ENCODE results near the gene UMPS.
"Not testable (repeated sequence)": the region's sequence is repeated elsewhere in the genome, so short reads cannot be mapped to it uniquely, and the experiment has no call there.

The UMPS gene

DNA sequence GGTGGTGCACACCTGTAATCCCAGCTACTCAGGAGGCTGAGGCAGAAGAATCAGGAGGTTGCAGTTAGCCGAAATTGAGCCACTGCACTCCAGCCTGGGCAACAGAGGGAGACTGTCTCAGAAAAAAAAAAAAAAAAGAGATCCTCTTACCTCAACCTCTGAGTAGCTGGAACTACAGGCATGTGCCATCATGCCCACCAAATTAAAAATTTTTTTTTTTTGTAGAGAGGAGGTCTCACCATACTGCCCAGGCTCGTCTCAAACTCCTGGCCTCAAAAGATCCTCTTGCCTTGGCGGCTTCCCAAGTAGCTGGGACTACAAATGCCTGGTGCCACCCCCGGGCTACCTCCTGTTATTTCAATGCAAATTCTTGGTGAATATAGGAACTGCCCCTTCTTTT, 1.5 kb downstream of the UMPS start:
- H3K4me3 ChIP-seq (replicated peaks; ENCODE audit: low read depth, low read length) = peak overlapping the region; percentile 100
- no peak for DNase-seq (ENCODE audit: extremely low read depth, low read depth)
- TF ChIP-seq, protein P1, sequence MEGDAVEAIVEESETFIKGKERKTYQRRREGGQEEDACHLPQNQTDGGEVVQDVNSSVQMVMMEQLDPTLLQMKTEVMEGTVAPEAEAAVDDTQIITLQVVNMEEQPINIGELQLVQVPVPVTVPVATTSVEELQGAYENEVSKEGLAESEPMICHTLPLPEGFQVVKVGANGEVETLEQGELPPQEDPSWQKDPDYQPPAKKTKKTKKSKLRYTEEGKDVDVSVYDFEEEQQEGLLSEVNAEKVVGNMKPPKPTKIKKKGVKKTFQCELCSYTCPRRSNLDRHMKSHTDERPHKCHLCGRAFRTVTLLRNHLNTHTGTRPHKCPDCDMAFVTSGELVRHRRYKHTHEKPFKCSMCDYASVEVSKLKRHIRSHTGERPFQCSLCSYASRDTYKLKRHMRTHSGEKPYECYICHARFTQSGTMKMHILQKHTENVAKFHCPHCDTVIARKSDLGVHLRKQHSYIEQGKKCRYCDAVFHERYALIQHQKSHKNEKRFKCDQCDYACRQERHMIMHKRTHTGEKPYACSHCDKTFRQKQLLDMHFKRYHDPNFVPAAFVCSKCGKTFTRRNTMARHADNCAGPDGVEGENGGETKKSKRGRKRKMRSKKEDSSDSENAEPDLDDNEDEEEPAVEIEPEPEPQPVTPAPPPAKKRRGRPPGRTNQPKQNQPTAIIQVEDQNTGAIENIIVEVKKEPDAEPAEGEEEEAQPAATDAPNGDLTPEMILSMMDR (IDR thresholded peaks at IDR 0.05; ENCODE audit: low read depth, low read length, missing control alignments) = no peak

DNA sequence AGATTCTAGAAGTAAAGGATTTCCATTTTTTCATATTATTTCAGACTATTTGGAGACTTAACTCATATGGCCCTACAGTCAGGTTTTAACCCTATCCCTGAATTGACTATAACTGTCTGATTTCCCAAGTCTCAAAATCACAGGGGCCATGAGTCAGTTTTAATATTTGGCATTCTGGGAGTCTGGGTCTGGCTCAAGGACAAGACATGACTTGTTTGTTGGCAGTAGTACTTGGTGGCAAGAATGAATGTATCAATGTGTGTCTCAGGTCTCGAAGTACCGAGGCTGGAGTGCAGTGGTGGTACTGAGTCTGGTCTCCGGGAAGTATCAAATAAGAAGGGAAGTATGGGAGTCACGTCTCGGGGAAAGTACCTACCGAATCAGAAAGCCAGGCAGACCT, 10.8 kb downstream of the UMPS start:
- H3K4me3 ChIP-seq (replicated peaks; ENCODE audit: low read depth, low read length) = no peak overlapping the region
- TF ChIP-seq, protein P1 (IDR thresholded peaks at IDR 0.05; ENCODE audit: low read depth, low read length, missing control alignments) = no peak
- DNase-seq (ENCODE audit: extremely low read depth, low read depth) = no peak

DNA sequence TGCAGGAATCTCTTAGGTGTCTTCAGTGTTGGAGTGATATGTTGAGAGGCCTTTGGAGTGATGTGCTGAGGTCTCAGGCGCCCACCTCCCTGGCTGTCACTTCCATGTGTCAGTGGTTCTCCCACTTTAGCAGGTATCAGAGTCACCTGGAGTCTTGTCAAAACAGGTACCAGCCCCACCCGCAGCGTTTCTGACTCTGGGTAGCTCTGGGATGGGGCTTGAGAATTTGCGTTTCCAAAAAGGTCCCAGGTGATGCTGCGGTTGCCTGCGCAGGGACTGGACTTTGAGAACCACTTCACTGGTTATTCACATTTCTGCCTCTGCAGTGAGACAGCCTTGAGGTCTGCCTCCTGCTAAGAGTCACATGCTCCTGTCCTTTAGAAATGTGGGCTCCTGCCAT, 15.5 kb downstream of the UMPS start:
- TF ChIP-seq, protein P1 (IDR thresholded peaks at IDR 0.05; ENCODE audit: low read depth, low read length, missing control alignments) = no peak
- no peak for DNase-seq (ENCODE audit: extremely low read depth, low read depth)
- H3K4me3 ChIP-seq (replicated peaks; ENCODE audit: low read depth, low read length) = no peak overlapping the region

DNA sequence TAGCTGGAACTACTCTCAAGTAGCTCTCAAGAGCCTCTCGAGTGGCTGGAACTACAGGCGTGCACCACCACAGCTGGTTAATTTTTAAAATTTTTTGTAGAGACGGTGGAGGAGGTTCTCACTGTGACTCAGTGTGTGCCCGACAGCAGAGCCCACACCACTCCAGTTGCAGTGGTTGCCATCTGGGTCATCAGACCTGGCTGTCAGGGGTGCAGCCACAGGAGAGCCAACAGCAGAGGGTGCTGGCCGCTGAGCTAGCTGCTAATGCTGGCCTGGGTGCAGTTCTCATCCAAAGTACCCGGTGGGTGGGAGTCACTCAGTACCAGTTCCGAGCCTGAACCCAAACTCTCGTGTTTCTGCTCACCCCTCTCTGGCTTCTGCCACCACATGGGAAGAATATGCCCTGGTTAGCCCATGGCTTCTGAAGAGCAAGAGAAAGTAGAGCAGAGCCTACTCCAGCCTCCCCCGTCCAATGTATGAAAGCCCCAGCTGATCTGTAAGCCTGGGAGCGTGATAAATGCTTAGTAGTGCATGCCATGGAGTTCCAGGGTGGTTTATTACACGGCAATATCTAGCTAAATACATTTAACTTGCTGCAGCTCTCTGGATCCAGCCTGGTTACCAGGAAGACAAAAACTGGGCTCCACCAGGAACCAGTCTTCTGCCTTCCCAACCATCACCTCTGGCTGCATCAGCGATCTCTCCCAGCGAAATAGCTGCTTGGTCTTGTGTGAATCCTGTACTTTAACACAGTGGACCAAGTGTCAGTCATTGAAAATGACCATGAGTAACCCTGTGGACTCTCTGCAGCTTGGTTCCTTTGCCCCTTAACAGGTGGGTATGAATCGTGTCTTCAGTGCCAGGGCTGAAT, 17.1 kb downstream of the UMPS start:
- no peak overlapping the region for H3K4me3 ChIP-seq (replicated peaks; ENCODE audit: low read depth, low read length)
- no peak for DNase-seq (ENCODE audit: extremely low read depth, low read depth)
- TF ChIP-seq, protein P1 (IDR thresholded peaks at IDR 0.05; ENCODE audit: low read depth, low read length, missing control alignments) = no peak

DNA sequence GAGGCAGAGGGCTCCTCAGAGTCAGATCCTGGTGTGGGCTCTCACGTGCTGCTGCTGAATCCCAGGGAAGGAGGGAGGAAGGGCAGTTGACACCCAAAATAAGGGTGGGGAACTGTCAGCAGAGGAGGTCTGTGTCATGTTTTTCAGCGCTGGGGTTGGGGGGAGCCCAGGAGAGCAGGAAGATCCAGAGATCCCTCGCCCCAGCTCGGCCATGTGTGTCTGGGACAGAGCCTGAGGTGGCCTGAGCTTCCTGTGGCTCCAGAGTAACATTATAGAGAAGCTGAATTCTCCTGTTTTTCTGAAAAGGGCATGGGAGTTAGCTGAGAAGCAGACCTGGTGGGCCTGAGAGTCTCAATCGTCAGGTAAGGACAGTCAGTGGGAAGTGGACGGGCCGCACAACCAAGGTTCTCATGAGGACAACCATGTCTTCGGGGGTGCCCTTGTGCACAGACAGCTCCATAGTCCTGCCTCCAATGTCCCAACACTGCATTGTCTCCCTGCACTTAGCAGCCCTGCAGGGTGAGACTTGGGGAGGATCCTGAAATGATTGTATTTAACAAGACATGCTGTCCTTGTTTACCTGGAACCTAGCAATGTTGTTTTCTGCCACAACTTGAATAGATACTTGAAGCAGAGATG, 18.4 kb downstream of the UMPS start:
- TF ChIP-seq, protein P1 (IDR thresholded peaks at IDR 0.05; ENCODE audit: low read depth, low read length, missing control alignments) = no peak
- no peak for DNase-seq (ENCODE audit: extremely low read depth, low read depth)
- H3K4me3 ChIP-seq (replicated peaks; ENCODE audit: low read depth, low read length) = no peak overlapping the region

DNA sequence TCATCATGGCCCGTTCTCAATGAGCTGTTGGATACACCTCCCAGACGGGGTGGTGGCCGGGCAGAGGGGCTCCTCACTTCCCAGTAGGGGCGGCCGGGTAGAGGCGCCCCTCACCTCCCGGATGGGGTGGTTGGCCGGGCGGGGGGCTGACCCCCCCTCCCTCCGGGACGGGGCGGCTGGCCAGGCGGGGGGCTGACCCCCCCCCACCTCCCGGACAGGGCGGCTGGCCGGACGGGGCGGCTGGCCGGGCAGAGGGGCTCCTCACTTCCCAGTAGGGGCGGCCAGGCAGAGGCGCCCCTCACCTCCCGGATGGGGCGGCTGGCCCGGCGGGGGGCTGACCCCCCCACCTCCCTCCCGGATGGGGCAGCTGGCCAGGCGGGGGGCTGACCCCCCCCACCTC, 19.6 kb downstream of the UMPS start:
- H3K4me3 ChIP-seq (replicated peaks; ENCODE audit: low read depth, low read length); DNase-seq (ENCODE audit: extremely low read depth, low read depth): not testable (repeated sequence)

DNA sequence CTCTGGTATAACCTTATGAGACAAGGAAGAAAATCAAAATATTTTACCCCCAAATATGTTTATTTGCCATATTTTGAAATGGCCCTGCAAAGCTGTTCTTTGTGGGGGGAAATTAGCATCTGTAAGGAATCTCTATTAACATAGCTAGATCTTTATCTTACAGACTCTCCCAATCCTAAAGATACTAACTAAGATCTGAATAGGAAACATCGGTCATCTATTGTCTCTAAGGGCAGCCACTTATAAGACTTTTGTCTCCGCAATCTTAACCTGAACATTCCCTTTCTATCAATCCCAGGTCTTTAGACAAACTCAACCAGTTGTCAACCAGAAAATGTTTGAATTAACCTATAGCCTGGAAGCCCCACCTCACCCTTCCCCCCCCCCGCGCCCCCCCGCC, 21.2 kb downstream of the UMPS start:
- no peak overlapping the region for H3K4me3 ChIP-seq (replicated peaks; ENCODE audit: low read depth, low read length)
- TF ChIP-seq, protein P1 (IDR thresholded peaks at IDR 0.05; ENCODE audit: low read depth, low read length, missing control alignments) = no peak
- DNase-seq (ENCODE audit: extremely low read depth, low read depth) = no peak
